Measurements from ENCODE around the gene FLT3.
A peak's percentile ranks its signal among the peaks of the same experiment; 100 is the strongest.
"Not testable (repeated sequence)": the region's sequence is repeated elsewhere in the genome, so short reads cannot be mapped to it uniquely, and the experiment has no call there.

Gene FLT3

DNA sequence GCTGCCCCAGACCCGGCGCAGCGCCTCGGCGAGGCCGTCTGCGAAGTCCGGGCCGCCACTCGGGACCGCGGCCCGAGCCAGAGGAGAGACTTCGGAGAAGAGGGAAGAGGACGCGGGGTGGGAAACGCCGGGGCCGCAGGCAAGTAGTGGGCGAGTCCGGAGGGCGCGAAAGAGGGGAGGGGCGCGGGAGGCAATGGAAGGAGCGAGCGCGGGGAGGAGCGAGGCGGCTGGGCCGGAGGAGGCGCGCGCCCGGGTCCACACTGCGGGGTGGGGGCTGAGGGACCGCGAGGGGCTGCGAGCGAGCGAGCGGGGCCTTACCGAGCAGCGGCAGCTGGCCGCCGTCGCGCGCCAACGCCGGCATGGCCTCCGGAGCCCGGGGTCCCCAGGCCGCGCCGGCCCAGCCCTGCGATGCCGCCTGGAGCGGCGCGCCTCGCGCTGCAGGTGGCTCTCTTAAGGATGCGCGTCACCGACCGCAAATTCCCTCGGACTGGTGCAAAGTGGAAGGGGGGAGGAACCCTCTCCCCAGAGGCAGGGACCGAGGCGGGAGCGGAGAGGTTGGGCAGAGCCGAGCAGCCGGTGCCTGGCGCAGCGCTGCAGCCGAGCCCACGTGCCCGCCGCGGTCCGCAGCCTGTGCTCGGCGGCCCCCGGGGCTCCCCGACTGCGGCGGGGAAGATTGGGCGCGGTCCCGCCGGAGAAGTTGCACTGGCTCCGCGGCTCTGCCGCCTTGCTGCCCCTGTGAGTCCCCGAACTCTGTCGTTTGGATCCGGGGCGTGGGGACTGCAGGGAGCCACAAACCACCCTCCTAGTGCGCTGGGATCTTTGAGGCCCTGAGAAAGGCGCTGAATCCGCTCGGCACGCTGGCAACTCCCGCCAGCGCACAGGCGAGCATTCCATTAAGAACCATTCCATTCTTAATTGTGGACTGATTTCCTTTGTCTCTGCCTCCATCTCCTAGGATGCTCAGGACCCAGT is at the start of gene FLT3:
Gene FLT3 (minus strand): TSS at position 427 of the 972 bp plus-strand sequence. CDS start 66 bp downstream, at position 361.
- no peak for DNase-seq

DNA sequence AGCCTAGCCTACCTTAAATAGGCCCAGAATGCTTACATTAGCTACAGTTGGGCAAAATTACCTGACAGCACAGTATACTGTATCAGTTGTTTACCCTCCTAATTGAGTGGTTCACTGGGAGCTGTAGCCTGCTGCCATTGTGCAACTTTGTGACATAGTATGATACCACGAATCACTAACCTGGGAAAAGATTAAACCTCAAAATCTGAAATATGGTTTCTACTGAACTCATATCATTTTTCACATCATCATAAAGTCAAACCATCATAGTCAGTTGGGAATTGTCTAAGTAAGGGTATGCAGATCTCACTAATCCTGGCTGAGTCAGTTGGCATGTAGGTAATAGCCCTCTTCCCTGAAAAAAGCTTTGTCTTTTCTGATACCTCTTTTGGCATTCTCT is 47.1 kb upstream of the FLT3 start:
- no peak for DNase-seq

DNA sequence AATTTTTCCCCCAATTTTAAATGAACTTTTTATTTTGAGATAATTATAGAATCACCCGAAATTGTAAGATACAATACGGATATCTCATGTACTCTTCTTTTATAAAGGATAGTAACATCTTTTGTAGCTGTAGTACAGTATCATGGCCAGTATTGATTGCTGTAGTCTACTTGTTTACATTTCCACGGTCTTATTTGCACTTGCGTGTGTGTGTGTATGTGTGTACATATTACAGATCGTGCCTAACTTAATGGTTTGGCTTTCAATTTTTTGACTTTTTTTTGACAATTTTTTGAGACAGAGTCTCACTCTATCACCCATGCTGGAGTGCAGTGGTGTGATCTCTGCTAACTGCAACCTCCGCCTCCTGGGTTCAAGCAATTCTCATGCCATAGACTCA is 44.7 kb upstream of the FLT3 start:
- DNase-seq = no peak

DNA sequence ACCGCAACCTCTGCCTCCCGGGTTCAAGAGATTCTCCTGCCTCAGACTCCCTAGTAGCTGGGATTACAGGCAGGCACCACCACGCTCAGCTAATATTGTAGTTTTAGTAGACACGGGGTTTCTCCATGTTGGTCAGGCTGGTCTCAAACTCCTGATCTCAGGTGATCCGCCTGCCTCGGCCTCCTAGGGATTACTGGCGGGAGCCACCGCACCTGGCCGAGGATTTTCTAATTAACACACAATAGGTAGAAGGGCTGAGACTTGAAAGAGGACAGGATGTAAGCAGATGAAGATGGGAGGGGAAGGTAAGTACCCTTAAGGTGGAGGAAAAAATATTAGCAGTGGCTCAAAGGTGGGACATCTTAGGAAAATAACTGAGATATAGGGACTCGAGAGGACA is 41.2 kb upstream of the FLT3 start:
- DNase-seq = not testable (repeated sequence)

DNA sequence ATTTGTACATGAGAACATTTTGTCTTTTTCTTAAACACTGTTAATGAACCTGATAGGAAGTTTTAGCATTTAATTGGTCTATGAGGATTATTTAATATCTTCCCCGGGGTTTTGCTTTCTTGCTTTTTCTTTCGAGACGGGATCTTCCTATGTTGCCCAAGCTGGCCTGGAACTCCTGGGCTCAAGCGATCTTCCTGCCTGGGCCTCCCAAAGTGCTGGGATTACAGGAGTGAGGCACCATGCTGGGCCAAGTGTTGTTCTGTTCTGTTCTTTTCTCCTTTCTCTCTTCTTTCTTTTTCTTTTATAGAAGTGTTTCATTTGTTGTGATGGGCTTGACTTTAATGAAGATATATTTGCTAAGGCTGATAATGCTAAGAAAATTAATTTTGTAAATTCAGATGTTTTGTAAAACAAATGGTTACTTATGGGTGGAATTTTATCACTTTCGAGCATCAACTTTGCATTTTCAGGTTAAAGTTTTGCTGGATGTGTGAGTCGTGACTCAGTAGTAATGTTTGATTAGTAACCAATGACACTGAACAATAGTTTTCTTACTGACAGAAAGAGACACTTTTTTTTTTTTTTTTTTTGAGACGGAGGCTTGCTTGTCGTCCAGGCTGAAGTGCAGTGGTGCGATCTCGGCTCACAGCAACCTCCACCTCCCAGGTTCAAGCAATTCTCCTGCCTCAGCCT is 40.2 kb upstream of the FLT3 start:
- no peak for DNase-seq

DNA sequence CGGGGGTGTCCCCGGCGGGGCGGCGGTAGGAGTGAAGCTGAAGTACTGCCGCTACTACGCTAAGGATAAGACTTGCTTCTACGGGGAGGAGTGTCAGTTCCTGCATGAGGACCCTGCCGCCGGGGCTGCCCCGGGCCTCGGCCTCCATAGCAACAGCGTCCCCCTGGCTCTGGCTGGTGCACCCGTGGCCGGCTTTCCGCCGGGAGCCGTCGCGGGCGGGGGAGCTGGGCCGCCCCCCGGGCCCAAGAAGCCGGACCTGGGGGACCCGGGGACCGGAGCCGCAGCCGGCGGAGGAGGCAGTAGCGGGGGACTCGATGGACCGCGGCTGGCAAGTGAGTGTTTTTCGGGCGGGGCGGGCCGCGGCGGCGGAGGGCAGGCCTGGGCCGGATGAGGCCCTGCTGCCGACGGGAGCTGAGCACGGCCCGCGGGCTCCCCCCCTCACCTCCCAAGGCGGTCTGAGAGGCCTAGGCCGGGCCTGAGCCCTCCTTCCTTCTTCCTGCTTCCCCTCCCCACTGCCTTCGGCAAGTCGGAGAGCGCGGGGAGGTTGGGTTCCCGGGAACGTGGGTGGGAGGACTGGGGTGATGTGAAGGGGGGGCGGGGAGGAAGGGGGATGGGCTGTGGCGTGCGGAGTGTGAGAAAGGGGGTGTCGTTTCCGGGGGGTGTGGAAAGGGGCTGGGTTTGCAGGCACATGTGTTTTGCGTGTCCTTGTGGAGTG is 38.5 kb upstream of the FLT3 start:
- peak; percentile 85 for DNase-seq

DNA sequence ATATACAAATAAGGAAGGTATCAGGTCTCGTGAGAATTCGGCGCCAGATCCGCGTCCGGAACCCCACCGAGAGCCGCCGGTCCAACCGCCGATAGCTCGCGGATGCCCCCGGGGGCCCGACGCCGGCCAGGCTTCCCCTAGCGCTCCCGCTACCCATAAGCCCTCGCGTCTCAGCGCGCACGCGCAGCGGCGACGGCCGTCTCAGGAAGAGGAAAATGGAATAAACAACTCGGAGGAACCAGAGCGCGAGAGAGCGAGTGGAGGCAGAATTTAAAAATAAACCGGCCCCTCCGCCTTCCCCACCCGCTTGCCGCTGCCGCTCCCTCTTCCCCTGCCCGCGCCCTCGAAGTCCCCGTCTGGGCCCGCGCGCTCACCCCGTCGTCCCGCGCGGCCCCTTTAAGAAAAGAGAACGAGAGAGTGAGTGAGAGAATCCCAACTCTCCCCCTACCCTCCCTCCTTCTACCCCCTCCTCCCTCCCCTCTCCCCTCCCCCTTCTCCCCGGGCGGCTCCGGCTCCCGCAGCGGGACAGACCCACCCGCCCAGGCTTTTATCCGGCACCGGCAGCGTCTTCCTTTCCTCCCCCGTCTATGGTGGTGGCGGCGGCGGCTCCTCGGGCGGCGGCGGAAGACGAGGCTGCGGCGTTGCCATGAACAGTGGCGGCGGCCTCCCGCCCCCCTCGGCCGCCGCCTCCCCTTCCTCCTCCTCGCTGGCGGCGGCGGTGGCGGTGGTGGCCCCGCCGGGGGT is 37.8 kb upstream of the FLT3 start, which contains the start of gene PAN3:
Gene PAN3 (plus strand): TSS at position 534 of the 744 bp plus-strand sequence. CDS start 113 bp downstream, at position 647.
- peak; percentile 71 for DNase-seq

DNA sequence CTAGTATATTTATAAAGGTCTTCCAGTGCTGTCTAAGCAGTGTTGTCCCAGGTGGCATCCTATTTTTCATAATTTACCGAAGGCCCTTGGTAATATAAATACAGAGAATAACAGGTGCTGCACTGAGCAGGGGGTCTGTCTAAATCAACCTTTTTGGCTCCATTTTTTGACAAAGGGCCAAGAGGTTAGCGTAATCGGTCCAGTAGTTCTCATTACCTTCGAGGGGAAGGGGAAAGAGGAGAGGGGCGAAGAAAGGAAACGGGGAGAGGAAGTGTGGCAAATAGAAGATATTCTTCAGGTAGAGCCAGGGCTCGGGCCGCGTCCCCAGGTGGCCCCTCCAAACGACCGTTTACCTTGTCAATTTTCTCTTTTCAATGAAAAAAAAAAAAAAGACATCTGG is 37.2 kb upstream of the FLT3 start:
- no peak for DNase-seq

DNA sequence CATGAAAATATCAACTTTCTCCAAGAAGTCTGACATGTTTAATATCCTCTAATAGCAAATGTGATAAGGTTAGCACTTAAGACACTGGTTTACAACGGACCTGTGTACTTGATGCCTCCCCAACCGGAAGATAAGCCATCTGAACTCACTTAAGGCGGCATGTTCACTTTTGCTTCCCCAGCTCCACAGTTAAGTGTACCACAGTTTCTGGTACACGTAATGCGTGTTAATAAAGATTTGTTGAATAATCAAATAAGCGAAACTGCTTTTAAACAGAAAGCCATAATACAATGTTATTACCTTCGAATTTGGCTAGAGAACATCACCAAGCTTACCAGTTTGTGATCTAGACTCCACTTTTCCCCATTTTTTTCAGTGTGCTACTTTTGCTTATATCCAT is 36.5 kb upstream of the FLT3 start:
- no peak for DNase-seq

DNA sequence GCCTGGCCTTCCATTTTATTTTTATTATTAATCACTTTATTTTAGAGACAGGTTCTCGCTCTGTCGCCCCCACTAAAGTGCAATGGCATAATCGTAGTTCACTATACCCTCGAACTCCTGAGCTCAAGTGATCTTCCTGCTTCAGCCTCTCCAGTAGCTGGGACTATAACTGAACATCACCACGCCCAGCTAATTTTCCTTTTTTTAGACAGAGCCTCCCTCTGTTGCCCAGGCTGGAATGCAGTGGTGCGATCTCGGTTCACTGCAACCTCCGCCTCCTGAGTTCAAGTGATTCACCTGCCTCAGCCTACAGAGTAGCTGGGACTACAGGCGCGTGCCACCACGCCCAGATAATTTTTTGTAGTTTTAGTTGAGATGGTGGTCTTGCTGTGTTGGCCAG is 31.3 kb upstream of the FLT3 start:
- DNase-seq = no peak

DNA sequence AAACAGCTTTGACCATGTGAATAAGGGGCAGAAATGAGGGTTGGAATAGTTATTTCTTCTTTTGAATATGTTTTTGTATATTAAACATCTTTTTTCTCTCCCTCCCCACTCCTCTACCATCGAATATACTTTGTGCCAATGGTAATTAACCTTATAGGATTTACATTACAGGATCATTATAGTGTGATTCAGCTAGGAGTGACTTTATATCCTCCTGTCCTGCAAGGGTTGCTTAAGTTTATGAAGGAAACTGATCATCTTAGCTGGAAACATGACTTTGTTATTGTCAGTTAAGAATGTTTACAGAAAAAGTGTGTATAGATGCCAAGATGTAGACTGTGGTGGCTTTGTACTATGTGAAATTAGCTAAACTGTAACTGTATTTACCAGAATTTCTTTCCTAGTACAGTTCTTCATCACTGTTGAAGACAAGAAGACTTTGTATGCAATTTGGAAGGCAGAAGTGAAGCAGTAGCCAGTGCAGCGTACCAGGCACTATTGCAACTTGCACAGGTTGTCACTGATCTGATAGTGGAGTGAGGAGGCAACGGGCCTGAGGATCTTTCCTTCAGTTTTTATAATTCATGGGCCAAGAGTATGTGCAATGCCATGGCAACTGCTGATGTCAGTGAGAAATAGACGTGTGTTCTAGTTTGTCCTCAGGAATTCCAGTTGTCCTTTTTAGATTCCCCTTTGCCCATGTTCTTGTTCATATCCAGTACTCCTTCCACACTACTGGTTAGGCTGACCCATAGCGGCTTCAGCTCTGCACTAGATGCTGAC is 29.7 kb upstream of the FLT3 start:
- DNase-seq = no peak

DNA sequence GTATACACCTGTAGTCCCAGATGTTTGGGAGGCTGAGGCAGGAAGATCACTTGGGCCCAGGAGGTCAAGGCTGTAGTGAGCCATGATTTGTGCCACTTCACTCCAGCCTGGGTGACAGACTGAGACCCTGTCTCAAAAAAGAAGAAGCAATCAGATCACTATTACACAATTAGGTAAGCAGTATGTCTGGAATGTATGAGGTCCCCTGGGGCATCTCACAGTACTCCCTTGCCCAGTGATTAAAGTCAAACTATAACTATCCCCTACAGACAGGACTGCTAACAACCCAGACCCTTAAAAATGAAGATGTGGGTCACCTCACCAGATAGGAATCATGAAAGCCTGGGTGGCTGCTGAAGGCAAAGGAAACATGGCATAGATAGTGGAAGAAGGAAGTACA is 28.6 kb upstream of the FLT3 start:
- no peak for DNase-seq

DNA sequence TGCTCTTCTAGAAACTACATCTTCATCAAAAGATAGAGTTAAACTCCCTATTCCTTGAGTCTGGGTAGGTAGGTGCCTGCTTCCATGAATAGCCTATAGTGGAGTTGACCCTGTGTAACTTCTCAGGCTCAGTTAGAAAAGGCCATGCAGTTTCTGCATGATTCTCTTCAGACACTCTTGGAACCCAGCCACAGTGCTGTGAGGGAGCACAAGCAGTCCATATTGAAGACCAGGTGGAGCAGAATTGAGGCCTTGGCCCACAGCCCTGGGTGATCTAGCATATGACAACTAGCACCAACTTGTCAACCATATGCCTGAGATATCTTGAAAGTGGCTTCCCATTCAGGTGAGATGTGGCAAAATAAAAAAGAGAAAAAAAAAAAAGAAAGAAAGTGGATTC is 27.7 kb upstream of the FLT3 start:
- DNase-seq = no peak

DNA sequence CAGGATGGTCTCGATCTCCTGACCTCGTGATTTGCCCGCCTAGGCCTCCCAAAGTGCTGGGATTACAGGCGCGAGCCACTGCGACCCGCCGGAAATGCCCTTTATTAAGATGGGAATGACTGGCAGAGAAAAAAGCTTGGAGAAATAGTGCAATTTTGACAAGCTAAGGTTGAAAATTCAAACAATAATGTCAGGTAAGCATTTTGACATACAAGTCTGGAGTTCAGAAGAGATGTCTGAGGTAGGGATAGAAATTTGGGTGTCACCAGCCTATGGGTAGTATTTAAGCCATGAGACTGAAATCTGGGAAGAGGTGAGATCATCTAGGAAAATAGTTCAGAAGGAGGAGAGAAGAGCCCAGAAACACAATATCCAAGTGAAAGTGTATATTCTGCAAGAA is 20.8 kb upstream of the FLT3 start:
- no peak for DNase-seq

DNA sequence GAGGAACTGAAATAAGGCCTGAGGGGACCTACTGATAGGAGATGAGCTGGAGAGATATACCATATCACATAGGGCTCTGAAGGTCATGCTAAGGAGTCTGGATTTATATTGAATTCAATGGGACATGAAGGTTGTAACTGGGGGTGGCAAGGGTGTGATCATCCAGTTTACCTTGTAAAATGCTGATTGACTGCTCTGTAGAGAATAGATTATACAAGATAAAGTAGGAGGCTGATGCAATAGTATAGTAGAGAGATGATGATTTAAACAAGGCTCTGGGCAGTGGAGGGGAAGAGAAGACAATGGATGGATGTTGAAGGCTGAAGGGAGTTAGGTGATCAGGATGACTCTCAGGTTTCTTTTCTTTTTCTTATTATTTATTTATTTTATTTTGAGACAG is 19.9 kb upstream of the FLT3 start:
- DNase-seq = no peak

DNA sequence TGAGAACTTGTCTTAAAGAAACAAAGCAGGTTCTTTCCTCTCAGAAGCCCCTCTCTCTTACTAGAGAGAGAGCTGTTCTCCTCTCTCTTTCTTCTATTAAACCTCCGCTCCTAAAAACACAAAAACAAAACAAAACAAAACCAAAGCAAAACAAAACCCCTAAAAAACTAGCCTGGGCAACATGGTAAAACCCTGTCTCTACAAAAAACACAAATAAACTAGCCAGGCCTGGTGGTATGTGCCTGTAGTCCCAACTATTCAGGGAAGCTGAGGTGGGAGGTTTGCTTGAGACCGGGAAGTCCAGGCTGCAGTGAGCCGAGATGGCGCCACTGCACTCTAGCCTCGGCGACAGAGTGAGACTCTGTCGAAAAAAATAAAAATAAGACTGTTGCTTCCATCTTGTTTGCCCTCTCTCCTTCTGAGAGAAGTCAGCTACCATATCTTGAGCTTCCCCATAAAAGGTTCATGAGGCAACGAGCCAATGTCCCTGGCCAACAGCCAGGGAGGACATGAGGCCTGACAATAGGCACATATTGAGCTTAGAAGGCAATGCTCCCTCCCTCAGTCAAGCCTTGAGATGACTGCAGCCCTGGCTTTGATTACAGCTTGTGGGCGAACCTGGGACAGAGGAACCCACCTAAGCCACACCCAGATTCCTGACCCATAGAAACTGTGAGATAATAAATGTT is 17.5 kb upstream of the FLT3 start:
- DNase-seq = no peak

DNA sequence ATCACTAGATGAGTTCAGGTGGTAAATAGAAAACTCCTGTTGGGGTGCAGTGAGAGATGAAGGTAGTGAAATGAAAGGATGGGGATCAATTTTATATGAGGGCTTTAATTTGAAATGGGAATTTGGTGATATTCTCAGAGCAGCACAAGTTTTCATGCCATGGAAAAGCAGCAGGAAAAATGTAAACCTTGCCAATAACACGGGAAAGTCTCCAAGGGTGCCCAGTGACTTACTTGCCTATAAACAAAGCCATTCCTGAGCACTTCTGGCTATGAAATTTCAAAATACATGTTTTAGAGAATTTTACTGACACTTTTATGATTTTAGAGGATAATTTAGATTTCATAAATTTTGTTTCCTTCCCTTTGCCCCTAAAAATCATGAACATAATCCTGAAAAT is 16.4 kb upstream of the FLT3 start:
- no peak for DNase-seq

DNA sequence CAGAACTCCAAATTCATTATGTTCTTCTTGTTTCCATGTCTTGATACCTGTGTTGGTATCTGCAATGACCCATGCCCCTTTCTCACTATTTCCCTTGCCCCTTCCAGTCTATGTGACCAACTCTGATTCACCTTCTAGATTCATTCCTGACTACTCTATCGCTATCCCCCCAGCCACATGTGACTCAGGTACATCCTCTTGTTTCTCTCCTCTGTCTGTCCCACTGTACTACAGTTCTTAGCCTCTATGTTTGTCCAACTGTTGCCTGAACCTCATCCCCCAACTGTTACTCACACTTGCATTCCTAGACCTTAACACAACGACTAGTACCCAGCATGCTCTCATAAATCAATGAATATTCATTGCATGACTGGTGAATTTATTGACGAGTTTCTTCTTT is 10.0 kb upstream of the FLT3 start:
- DNase-seq = no peak

DNA sequence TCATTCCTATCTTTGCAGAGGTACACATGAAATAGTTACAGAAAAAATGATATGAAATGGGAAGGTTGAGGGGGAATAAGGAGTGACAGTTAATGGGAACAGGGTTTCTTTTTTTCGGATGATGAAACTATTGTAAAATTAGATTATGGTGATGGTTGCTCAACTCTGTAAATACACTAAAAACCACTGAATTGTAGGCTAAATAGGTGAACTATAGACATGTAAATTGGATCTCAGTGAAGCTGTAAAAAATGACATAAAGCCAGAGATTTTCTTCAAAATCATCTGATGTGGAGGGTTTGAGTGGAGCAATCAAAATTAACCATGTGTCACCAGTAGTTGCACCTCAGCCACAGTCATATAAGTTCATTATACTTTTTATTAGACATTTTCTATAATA is 6.6 kb upstream of the FLT3 start:
- no peak for DNase-seq

DNA sequence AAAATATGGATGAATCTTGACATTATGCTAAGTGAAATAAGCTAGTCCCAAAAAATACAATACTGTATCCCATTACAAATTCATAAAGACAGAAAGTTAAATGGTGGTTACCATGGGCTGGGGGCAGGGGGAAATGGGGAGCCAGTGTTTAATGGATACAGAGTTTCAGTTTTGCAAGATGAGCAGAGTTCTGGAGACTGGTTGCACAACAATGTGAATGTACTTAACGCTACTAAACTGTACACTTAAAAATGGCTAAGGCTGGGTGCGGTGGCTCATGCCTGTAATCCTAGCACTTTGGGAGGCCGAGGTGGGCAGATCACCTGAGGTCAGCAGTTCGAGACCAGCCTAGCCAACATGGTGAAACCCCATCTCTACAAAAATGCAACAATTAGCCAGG is 1.5 kb upstream of the FLT3 start:
- not testable (repeated sequence) for DNase-seq
